HG03196 (cell line): ENCODE measurements around the gene NKAIN2.
"Not testable (repeated sequence)": the region's sequence is repeated elsewhere in the genome, so short reads cannot be mapped to it uniquely, and the experiment has no call there.

ENCODE experiments used
- ATAC-seq: cut with Tn5 transposase; IDR thresholded peaks from one replicate; pipeline ENCODE4 v1.9.1; 2021; ENCODE audit not compliant: unreplicated experiment

The NKAIN2 gene

GRCh38 chr6:123888771-123889513 is 85.3 kb downstream of the NKAIN2 start:
- no peak for ATAC-seq

GRCh38 chr6:123895346-123895745 is 91.7 kb downstream of the NKAIN2 start:
- ATAC-seq = no peak

- no peak for ATAC-seq
Measured at GRCh38 chr6:123895806-123896205, 92.1 kb downstream of the NKAIN2 start.

- ATAC-seq = no peak
Measured at GRCh38 chr6:123896869-123897268, 93.2 kb downstream of the NKAIN2 start.

- no peak for ATAC-seq
Measured at GRCh38 chr6:123897965-123898364, 94.3 kb downstream of the NKAIN2 start.

GRCh38 chr6:123898665-123899064 is 95.0 kb downstream of the NKAIN2 start:
- ATAC-seq = no peak

GRCh38 chr6:123899745-123900144 is 96.1 kb downstream of the NKAIN2 start:
- ATAC-seq = no peak

- no peak for ATAC-seq
Measured at GRCh38 chr6:123901436-123901835, 97.8 kb downstream of the NKAIN2 start.

- no peak for ATAC-seq
Measured at GRCh38 chr6:123902738-123903313, 99.2 kb downstream of the NKAIN2 start.

GRCh38 chr6:123904228-123904627 is 100.6 kb downstream of the NKAIN2 start:
- ATAC-seq = no peak

- no peak for ATAC-seq
Measured at GRCh38 chr6:123908797-123909196, 105.1 kb downstream of the NKAIN2 start.

GRCh38 chr6:123909989-123910388 is 106.3 kb downstream of the NKAIN2 start:
- no peak for ATAC-seq

- no peak for ATAC-seq
Measured at GRCh38 chr6:123913863-123914262, 110.2 kb downstream of the NKAIN2 start.

- ATAC-seq = not testable (repeated sequence)
Measured at GRCh38 chr6:123923379-123923778, 119.7 kb downstream of the NKAIN2 start.

GRCh38 chr6:123925350-123925749 is 121.7 kb downstream of the NKAIN2 start:
- ATAC-seq = peak; percentile 99

- ATAC-seq = no peak
Measured at GRCh38 chr6:123925842-123926399, 122.3 kb downstream of the NKAIN2 start.

- no peak for ATAC-seq
Measured at GRCh38 chr6:123928529-123928928, 124.9 kb downstream of the NKAIN2 start.

GRCh38 chr6:123931928-123932327 is 128.3 kb downstream of the NKAIN2 start:
- no peak for ATAC-seq

GRCh38 chr6:123940551-123940950 is 136.9 kb downstream of the NKAIN2 start:
- no peak for ATAC-seq

GRCh38 chr6:123941855-123942254 is 138.2 kb downstream of the NKAIN2 start:
- no peak for ATAC-seq

GRCh38 chr6:123945386-123945785 is 141.7 kb downstream of the NKAIN2 start:
- ATAC-seq = no peak

- ATAC-seq = no peak
Measured at GRCh38 chr6:123953920-123954319, 150.3 kb downstream of the NKAIN2 start.
